ENCODE measurements around the gene MBOAT2.

MBOAT2 gene

GRCh38 chr2:8965216-8965969 is 38.1 kb downstream of the MBOAT2 start:
- Histone ChIP-seq H3K36me3 (no peaks in the 10 kb centered on the region), H3K27me3 (no peaks in the 10 kb centered on the region), H3K9me3 (no peaks in the 10 kb centered on the region), H3K4me1 (no peaks in the 10 kb centered on the region), H3K4me3 (ENCODE audit: low read depth, low read length) (no peak overlapping the region)
- no peak for TF ChIP-seq CTCF (IDR thresholded peaks at IDR 0.05; ENCODE audit: low read depth, low read length)
- DNase-seq = no peak

GRCh38 chr2:8962890-8963289 is 40.6 kb downstream of the MBOAT2 start:
- Histone ChIP-seq H3K9me3 (no peaks in the 10 kb centered on the region), H3K4me3 (ENCODE audit: low read depth, low read length) (no peak overlapping the region), H3K4me1 (no peaks in the 10 kb centered on the region), H3K36me3 (no peaks in the 10 kb centered on the region), H3K27me3 (no peaks in the 10 kb centered on the region)
- TF ChIP-seq CTCF (IDR thresholded peaks at IDR 0.05; ENCODE audit: low read depth, low read length) = no peak
- no peak for DNase-seq

GRCh38 chr2:8957628-8958027 is 45.9 kb downstream of the MBOAT2 start:
- Histone ChIP-seq H3K36me3 (no peaks in the 10 kb centered on the region), H3K27me3 (no peaks in the 10 kb centered on the region), H3K9me3 (peaks cover 5% of the 10 kb centered on the region; the same call in 1 of the 2 replicates), H3K4me1 (no peaks in the 10 kb centered on the region), H3K4me3 (ENCODE audit: low read depth, low read length) (no peak overlapping the region)
- TF ChIP-seq CTCF (IDR thresholded peaks at IDR 0.05; ENCODE audit: low read depth, low read length) = no peak
- DNase-seq = no peak

- Histone ChIP-seq H3K4me1 (no peaks in the 10 kb centered on the region), H3K4me3 (ENCODE audit: low read depth, low read length) (no peak overlapping the region), H3K36me3 (no peaks in the 10 kb centered on the region), H3K9me3 (peaks cover 5% of the 10 kb centered on the region), H3K27me3 (no peaks in the 10 kb centered on the region)
- no peak for DNase-seq
- TF ChIP-seq CTCF (IDR thresholded peaks at IDR 0.05; ENCODE audit: low read depth, low read length) = no peak
These were observed 46.7 kb downstream of the MBOAT2 start for GRCh38 chr2:8956774-8957173.

GRCh38 chr2:8954990-8955389 is 48.5 kb downstream of the MBOAT2 start:
- peaks cover 5% of the 10 kb centered on the region for H3K9me3 ChIP-seq
- no peak for TF ChIP-seq CTCF (IDR thresholded peaks at IDR 0.05; ENCODE audit: low read depth, low read length)
- DNase-seq = no peak
- no peaks in the 10 kb centered on the region for H3K4me1 ChIP-seq
- H3K27me3 ChIP-seq = no peaks in the 10 kb centered on the region
- H3K4me3 ChIP-seq (ENCODE audit: low read depth, low read length) = no peak overlapping the region
- H3K36me3 ChIP-seq = no peaks in the 10 kb centered on the region

GRCh38 chr2:8953525-8953924 is 50.0 kb downstream of the MBOAT2 start:
- Histone ChIP-seq H3K36me3 (no peaks in the 10 kb centered on the region), H3K9me3 (peaks cover 5% of the 10 kb centered on the region), H3K4me3 (ENCODE audit: low read depth, low read length) (no peak overlapping the region), H3K4me1 (no peaks in the 10 kb centered on the region), H3K27me3 (no peaks in the 10 kb centered on the region)
- TF ChIP-seq CTCF (IDR thresholded peaks at IDR 0.05; ENCODE audit: low read depth, low read length) = no peak
- no peak for DNase-seq
